Activated naive CD4-positive, alpha-beta T cell treated with anti-CD3 and anti-CD28 coated beads, Interleukin-2, amount 50 U/mL, for 72 hours (primary cell): ENCODE data around the gene EGR4. TPM values are rescaled to one million over a fixed set of nuclear protein-coding genes. Genes with fewer than 3 reads are reported as not detected.

Experiments used
- ATAC-seq, 2 donors: fragments of 150-1000 bp; cut with Tn5 transposase; 2 replicates each; pipeline ENCODE4 v1.10.0; 2021; ENCODE audit warnings: mild to moderate bottlenecking in 2 of 2, moderate library complexity in 2 of 2
- DNase-seq, 2 donors: peaks; one replicate each; pipeline ENCODE4 v3.0.0; 2021 to 2022; ENCODE audit warnings: low spot score in 2 of 2
- H3K27ac Mint-ChIP-seq, 2 donors: one replicate each; pipeline ENCODE4 v1.8.0; 2022; ENCODE audit warnings: mild to moderate bottlenecking in 2 of 2, mixed read lengths in 2 of 2
- H3K36me3 Mint-ChIP-seq, 2 donors: one replicate each; pipeline ENCODE4 v1.8.0; 2022; ENCODE audit warnings: mixed read lengths in 2 of 2
- H3K9me3 Mint-ChIP-seq, 2 donors: one replicate each; pipeline ENCODE4 v1.8.0; 2022; ENCODE audit warnings: mixed read lengths in 2 of 2
- total RNA-seq, 2 donors: library from RNA; stranded (reverse); gene quantifications; one replicate each; pipeline ENCODE4 v1.2.3, GENCODE V29; 2022

The EGR4 gene
- under 1 TPM in 1 of 2 donors, not detected in 1; 0.33 TPM for total RNA-seq

DNA sequence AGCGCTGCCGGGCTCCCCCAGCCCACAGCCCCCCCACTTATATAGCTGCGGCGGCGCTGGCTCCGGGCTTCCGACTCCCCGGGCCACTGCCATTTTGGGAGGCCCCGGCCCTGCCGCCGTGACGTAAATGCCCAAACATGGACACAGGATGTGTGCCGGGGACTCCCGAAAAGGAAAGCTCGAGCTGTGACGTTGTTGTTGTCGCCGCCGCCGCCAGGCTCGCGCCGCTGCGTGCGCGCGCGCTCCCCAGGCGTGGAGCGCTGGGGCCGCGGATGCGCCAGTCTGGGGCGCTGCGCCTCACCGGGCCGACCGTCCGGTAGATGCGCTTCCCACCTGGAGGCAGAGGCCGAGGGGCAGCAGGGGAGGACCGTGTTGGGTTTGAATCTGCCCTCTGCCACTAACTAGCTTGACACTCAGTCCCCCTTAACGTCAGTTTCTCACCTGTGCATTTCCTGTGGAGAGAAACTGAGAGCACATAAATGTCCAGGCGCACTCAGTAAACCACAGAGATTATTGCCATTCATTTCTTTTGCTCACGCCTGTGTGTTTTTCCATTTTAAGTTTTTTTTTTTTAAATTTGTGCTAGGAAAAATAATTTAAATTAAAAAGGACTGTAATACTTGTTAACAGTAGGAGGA lies at the start of gene EGR4:
Gene EGR4 (minus strand): TSS at position 15 of the 638 bp plus-strand sequence. CDS start 231 bp downstream, outside the sequence.
- ATAC-seq, result peak; percentile 95 to 98
- no peak within 1 kb of the TSS for H3K27ac Mint-ChIP-seq
- H3K36me3 Mint-ChIP-seq, result peaks cover 0 to 6% of the 10 kb centered on the region in 2 donors
- no peaks in the 10 kb centered on the region for H3K9me3 Mint-ChIP-seq
- DNase-seq, result peak; percentile 87 to 89

DNA sequence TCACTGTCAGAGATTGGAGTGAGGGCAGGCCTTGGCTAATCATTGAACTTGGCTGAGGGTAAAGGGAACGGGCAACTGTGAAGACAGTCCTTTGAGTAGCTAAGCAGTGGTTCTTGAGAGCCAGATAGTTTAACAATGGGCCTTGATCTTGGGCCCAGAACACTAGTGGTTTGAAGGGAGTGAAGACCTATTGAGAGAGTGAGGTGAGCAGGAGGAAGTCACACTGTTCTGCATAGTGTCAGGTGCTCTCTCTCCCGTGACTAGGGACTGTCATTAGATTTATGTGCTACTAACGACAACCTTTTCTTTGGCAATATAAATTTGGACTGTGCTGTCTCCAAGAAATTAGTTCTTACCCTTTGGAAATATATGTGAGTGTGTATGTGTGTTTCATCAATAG lies 47.7 kb upstream of the EGR4 start:
- DNase-seq (no peak), ATAC-seq (no peak)
- no peak overlapping the region for H3K27ac Mint-ChIP-seq
- H3K36me3 Mint-ChIP-seq, result no peaks in the 10 kb centered on the region
- no peaks in the 10 kb centered on the region for H3K9me3 Mint-ChIP-seq

DNA sequence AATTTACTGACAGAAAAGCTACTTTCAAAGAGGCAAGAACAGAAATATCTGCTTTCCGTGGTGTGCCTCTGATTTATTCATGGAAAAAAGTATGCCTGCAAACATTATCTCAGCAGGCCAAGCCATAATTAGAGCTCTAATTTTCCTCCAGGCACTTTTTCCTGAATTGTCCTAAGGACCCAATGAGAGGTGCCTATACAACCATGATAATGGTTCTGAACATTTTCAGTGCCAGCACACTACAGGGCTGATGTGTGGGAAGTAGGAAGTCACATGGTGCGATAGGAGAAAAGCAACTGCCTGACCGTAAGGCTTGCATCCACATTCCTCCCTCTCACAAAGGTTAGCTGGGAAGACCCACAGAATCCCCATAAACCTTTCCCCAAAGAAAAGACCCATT lies 45.9 kb upstream of the EGR4 start:
- Mint-ChIP-seq H3K36me3 (no peaks in the 10 kb centered on the region), H3K9me3 (no peaks in the 10 kb centered on the region), H3K27ac (no peak overlapping the region)
- ATAC-seq (no peak), DNase-seq (no peak)

DNA sequence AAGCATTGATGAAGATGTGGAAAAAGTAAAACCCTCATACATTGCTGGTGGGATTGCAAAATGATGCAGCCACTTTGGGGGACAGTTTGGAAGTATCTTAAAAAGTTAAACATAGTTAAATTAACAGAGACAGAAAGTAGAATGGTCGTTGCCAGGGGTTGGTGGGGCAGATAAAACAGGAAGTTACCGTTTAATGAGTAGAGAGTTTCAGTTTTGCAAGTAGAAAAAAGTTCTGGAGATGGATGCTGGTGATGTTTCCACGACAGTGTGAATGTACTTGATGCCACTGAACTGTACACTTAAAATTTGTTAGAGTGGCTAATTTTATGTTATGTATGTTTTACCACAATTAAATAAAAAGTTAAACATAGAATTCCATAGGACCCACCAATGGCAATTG lies 44.5 kb upstream of the EGR4 start:
- Mint-ChIP-seq H3K9me3 (peaks cover 0 to 8% of the 10 kb centered on the region in 2 donors), H3K27ac (no peak overlapping the region), H3K36me3 (no peaks in the 10 kb centered on the region)
- ATAC-seq, result no peak
- no peak for DNase-seq

DNA sequence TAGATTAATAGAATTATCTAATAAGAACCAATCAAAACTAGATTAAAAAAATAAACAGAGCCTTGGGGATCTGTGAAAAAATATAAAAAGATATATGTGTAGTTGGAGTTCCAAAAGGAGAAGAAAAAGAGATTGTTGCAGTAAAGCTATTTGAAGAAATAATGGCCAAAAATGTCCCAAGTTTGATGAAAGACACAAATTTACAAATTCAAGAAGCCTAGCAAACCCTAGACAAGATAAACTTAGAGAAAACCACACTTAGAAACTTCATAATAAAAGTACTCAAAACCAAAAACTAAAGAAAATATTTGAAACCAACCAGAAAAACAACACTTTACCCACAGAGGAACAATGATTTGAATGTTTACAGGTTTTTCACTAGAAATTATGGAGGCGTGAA lies 41.3 kb upstream of the EGR4 start:
- H3K9me3 Mint-ChIP-seq, result peaks cover 0 to 8% of the 10 kb centered on the region in 2 donors
- DNase-seq (no peak), ATAC-seq (no peak)
- no peaks in the 10 kb centered on the region for H3K36me3 Mint-ChIP-seq
- no peak overlapping the region for H3K27ac Mint-ChIP-seq

DNA sequence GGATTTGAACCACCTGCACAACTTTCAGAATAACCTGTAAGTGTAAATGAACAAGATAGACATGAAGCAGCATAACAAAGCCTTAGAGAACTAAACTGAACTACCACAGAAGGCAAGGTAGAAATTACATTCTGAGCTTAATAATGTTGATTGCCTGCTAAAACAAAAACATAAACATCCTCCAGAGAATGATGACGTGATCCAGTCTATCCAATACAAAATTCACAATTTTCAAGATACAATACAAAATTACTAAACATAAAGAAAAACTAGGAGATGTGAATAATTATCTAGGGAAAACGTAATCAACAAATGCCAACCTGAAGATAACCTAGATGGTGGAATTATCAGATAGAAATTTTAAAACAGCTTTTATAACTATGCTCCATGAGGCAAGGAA lies 40.7 kb upstream of the EGR4 start:
- H3K9me3 Mint-ChIP-seq, result peaks cover 0 to 8% of the 10 kb centered on the region in 2 donors
- no peaks in the 10 kb centered on the region for H3K36me3 Mint-ChIP-seq
- DNase-seq (no peak), ATAC-seq (no peak)
- H3K27ac Mint-ChIP-seq, result no peak overlapping the region

DNA sequence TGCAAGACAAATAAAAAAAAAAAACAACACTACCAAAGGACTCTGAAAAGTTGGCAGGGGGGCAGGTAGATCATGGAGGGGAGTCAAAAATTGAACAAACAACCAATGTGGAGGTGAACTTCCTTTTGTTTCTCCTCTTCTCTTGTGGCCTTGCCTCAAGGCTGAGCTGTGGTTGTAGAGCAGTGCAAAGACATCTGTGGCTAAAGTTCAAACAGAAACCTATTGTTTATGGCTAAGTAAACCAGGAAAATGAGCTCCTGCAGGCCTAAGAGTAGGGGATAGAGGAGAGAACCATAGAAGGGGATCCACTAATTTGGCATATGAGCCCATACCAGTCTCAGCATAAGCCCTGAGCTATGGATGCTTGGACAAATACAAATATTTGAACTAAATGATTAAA lies 40.2 kb upstream of the EGR4 start:
- Mint-ChIP-seq H3K9me3 (peaks cover 0 to 8% of the 10 kb centered on the region in 2 donors), H3K27ac (no peak overlapping the region), H3K36me3 (no peaks in the 10 kb centered on the region)
- no peak for ATAC-seq
- DNase-seq, result no peak

DNA sequence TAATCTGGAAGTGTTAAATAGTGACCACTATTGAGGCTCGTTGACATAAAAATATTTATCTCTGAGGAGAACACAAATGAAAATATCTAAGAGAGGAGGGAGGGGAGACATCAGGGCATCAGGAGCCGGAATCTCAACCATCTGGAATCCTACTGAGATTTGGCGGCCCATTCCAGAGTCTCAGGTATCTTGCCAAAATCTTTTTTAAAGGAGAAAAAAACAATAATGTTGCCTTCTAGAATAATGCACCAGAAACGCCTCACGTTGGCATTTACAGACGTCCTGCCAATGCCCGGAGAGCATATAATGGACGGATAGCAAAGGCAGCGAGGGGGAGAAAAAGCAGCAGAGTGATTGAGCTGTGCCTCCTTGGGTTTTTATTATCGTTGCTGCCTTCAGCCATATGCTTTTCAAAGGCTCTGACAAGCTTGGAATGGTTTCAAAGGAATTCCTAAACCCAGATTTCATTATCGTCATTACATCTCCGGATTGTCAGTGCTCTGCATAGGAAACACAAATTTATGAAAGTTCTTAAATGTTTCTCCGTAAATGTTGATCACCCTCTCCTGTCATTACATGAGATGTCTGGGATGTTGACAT lies 30.9 kb upstream of the EGR4 start:
- no peaks in the 10 kb centered on the region for H3K36me3 Mint-ChIP-seq

DNA sequence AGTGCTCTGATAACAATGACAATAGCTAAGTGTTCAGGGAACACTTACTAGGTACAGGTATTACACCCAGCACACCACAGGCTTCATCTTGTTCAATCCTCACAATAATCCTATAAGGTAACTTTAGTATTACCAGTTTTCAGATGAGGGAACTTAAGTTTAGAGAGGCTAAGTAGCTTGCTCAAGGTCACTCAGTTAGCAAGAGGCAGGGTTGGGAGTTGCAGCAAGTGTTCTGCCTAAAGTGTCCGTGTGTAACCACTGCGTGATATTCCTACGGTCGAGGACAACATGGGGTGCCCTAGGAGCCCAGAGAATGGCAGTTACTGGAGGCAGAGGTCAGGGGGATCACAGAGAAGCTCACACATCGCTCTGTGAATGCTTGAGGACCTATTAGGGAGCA lies 30.2 kb upstream of the EGR4 start:
- H3K36me3 Mint-ChIP-seq, result no peaks in the 10 kb centered on the region
- DNase-seq (no peak), ATAC-seq (no peak)
- no peaks in the 10 kb centered on the region for H3K9me3 Mint-ChIP-seq
- no peak overlapping the region for H3K27ac Mint-ChIP-seq

More for the DNA sequence above, 30.9 kb upstream of the EGR4 start:
- H3K9me3 Mint-ChIP-seq, result no peaks in the 10 kb centered on the region
- no peak overlapping the region for H3K27ac Mint-ChIP-seq
- DNase-seq, result no peak
- ATAC-seq, result no peak

DNA sequence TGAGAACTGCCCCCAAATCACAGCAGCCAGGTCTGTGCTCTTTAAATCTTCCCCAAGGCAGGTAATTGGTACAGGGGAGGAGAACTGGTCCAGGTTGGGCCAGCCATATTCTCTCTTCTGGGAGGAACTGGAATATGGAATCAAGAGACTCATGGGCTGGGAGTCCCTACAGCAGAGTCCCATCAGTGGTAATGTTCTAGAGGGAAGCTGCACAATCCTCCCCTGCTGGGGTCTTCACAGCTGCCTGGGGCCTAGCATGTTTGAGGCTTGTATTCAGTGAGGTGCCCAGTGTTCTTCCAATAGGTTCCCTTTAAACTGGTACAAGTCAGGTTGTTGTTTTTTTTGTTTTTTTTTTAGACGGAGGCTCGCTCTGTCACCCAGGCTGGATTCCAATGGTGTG lies 21.1 kb upstream of the EGR4 start:
- Mint-ChIP-seq H3K27ac (no peak overlapping the region), H3K9me3 (no peaks in the 10 kb centered on the region), H3K36me3 (no peaks in the 10 kb centered on the region)
- DNase-seq, result no peak
- no peak for ATAC-seq

DNA sequence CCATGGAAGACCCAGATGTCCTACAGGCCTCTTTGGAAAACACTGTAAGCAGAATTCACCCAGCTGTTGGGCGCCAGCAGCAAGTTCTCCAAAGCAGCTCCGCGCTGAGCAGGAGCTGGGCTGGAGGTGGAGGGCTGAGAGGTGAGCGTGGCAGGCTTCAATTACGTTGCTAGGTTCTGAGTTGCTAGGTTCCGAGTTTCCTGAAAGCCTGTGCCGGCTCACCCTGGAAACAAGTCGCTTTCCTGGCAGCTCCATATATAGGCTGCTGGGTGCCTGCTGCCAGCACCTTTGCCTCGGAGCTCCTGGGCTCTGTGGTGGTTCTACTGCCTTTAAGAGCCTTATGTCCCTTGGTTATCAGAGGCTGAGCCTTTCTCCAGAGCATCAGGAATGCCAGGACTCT lies 14.4 kb upstream of the EGR4 start:
- DNase-seq (no peak), ATAC-seq (no peak)
- H3K36me3 Mint-ChIP-seq, result no peaks in the 10 kb centered on the region
- H3K27ac Mint-ChIP-seq, result no peak overlapping the region
- H3K9me3 Mint-ChIP-seq, result no peaks in the 10 kb centered on the region

DNA sequence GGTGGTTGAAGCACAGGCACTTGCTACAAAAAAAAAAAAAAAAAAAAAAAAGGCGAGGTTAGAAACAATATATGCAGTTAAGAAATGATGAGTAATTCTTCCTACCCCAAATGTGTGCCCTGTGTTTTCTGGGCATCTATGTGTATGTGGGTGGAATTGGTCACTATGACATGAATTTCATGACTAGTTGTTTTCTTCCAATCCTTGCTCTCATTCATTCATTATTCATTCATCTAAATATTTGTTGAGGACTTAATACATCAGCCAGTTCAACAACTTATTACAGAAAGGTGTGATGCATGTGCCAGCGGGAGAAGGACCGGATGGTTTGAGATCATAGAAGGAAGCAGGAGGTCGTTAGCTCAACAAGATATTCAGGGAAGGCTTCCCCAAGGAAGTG lies 8.3 kb upstream of the EGR4 start:
- H3K36me3 Mint-ChIP-seq, result no peaks in the 10 kb centered on the region
- ATAC-seq, result no peak
- no peak for DNase-seq
- no peaks in the 10 kb centered on the region for H3K9me3 Mint-ChIP-seq
- no peak overlapping the region for H3K27ac Mint-ChIP-seq

DNA sequence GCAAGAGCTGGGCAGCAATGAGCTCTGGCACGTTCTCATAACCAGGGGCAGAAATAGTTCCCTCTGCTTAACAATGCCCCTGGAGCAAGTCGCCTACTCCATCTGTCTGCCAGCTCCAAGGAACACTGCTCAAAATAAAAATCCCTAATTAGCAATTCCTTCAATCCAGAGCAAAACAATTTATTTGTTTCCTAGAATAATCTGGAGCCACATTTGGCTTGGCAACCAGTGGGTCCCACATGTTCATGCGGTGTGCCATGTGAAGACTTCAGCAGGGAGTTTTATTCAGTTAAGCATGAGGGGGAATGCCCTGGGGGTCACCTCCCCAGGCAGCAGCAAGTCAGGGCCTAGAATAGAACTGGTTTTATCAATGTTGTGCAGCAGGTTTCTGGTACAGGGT lies 7.6 kb upstream of the EGR4 start:
- Mint-ChIP-seq H3K9me3 (no peaks in the 10 kb centered on the region), H3K36me3 (no peaks in the 10 kb centered on the region), H3K27ac (no peak overlapping the region)
- ATAC-seq (no peak), DNase-seq (no peak)

DNA sequence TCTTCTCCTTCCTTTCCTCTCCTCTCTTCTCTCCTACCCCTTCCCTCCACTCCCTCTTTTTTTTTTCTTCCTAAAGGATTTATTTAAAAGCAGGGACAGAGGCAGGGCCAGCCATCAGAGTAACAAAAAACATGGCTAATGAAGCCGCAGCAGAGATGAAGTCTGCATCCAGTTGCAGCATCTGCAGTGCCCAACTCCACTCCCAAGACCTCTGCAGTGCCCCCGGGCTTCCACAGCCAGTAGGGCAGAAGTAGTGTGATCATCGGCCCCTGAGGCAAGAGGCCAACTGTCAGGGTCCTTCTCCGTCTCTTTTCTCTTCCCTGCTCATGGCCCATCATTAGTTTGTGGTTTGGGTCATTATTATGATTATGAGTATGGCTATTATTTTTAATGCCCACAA lies 4.2 kb upstream of the EGR4 start:
- Mint-ChIP-seq H3K27ac (no peak overlapping the region), H3K36me3 (no peaks in the 10 kb centered on the region), H3K9me3 (no peaks in the 10 kb centered on the region)
- DNase-seq (no peak), ATAC-seq (no peak)

DNA sequence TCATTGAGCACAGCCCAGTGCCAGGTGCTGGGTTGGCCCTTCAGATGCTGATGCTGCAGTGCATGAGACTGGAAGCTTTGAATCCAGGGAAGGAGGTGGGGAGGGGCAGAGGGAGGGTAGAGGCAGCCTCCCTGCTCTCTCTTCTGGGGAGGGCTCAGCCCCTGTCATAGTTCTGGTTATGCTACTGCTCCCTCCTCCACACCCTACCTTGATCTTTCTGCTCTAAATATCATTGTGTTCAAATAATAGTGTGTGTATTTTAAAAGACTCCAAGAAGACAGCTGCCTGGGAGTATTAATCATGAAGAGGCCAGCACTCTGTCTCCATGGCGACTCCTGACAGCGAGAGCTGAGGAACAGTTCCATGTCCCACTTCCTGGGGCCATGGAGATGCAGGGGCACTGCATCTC lies 3.8 kb upstream of the EGR4 start:
- ATAC-seq (no peak), DNase-seq (no peak)
- no peak overlapping the region for H3K27ac Mint-ChIP-seq
- H3K9me3 Mint-ChIP-seq, result no peaks in the 10 kb centered on the region
- no peaks in the 10 kb centered on the region for H3K36me3 Mint-ChIP-seq

DNA sequence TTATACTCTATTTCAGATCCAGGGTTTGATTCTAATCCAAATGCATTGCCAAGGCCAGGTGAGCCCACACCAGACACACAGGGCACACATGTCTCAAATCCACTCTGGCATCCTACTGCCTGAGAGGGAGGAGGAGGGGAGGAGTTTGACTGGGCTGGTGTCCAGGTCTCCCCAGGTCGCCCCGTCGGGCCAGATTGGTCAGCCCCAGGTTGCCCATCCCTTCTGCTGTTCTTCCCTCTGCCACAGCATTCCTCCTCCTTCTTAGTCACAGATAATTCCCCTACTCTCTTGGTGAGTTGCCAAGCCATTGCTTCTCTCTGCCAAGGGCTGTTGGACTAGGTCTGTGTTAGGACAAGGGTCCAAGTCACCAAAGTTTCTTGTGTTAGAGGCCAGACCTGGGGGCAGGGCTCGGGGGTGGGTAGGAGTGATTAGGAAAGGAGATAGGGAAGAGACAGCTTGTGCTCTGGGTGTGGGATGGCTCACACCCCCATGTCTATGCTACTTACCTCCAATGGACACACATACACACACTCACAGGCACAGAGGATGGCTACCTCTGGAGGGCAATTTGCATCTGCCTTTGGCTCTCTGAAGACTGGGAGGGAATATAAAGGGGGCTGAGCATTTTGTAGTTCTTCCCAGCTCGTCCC lies 2.5 kb upstream of the EGR4 start:
- Mint-ChIP-seq H3K27ac (no peak overlapping the region), H3K9me3 (no peaks in the 10 kb centered on the region), H3K36me3 (peaks cover 0 to 6% of the 10 kb centered on the region in 2 donors)
- ATAC-seq, result no peak
- DNase-seq, result no peak

DNA sequence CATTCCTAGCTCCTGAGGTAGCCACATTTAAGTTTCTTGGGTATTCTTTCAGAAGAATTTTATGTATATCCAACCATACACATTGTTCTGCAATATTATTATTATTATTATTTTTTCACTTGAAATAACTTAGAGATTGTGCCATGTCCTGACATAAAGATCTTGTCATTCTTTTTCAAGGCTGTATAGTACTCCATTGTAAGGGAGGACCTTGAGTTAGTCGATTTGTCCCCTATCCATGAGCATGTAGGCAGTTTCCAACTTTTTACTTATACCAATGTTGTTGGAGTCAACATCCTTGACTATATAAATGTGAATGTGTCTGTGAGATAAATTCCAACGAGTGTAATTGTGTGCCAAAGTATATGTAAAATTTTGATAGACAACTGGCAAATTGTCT lies 891 bp upstream of the EGR4 start:
- H3K36me3 Mint-ChIP-seq, result peaks cover 0 to 6% of the 10 kb centered on the region in 2 donors
- no peak for DNase-seq
- ATAC-seq, result no peak
- H3K27ac Mint-ChIP-seq, result no peak overlapping the region
- no peaks in the 10 kb centered on the region for H3K9me3 Mint-ChIP-seq
